ENCODE results near the gene ZFHX3. TPM values are rescaled to one million over a fixed set of nuclear protein-coding genes. Genes with fewer than 3 reads are reported as not detected.

ZFHX3 gene
- total RNA-seq, 1 experiment from 2014 or later, result 13.6 TPM

DNA sequence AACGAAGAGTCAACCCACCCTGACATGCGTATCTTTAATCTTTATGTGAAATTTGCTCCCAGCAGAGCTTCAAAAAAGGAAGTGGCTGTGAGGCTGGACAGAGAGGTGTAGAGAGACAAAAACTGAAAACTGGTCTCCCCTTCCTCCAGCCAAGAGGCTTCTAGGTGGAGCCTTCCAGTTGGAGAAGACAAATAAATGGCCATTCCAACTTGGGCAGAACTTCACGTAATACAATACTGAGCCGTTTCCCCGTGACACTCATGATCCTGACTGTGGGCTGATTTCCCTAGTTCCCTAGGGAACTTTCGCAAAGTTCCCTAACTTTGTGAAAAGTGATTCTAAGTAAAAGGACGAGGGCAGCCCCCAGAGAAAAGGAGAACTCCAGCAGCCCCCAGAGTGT, 78.8 kb downstream of the ZFHX3 start:
- peaks cover under 1% of the 10 kb centered on the region for H3K4me1 Mint-ChIP-seq (ENCODE audit: low read depth, unreplicated experiment)
- no peaks in the 10 kb centered on the region for H3K27me3 Mint-ChIP-seq (ENCODE audit: unreplicated experiment)
- TF ChIP-seq CTCF (IDR thresholded peaks at IDR 0.05; ENCODE audit: unreplicated experiment), result no peak
- no TSS peak for BruUV-seq (replicated peaks)
- H3K36me3 Mint-ChIP-seq (ENCODE audit: insufficient read depth, unreplicated experiment), result no peaks in the 10 kb centered on the region
- no peaks in the 10 kb centered on the region for H3K9me3 Mint-ChIP-seq (ENCODE audit: low read depth, unreplicated experiment)
- DNase-seq, result no peak
- intact Hi-C loops (cut with micrococcal nuclease; ENCODE audit: unreplicated experiment), result loop anchor here (10.0 kb wide), 3 partner anchors 236 to 464 kb away; no protein-coding TSS in a partner anchor
- H3K27ac Mint-ChIP-seq (ENCODE audit: unreplicated experiment), result no peak overlapping the region
- CTCF ChIA-PET, result no interaction called here
- H3K4me3 Mint-ChIP-seq (ENCODE audit: low read depth, unreplicated experiment), result no peak overlapping the region

- no peak overlapping the region for H3K27ac Mint-ChIP-seq (ENCODE audit: unreplicated experiment)
- CTCF ChIA-PET, result no interaction called here
- TF ChIP-seq CTCF (IDR thresholded peaks at IDR 0.05; ENCODE audit: unreplicated experiment), result no peak
Measured at GRCh38 chr16:72967941-72968340, 80.0 kb downstream of the ZFHX3 start.

DNA sequence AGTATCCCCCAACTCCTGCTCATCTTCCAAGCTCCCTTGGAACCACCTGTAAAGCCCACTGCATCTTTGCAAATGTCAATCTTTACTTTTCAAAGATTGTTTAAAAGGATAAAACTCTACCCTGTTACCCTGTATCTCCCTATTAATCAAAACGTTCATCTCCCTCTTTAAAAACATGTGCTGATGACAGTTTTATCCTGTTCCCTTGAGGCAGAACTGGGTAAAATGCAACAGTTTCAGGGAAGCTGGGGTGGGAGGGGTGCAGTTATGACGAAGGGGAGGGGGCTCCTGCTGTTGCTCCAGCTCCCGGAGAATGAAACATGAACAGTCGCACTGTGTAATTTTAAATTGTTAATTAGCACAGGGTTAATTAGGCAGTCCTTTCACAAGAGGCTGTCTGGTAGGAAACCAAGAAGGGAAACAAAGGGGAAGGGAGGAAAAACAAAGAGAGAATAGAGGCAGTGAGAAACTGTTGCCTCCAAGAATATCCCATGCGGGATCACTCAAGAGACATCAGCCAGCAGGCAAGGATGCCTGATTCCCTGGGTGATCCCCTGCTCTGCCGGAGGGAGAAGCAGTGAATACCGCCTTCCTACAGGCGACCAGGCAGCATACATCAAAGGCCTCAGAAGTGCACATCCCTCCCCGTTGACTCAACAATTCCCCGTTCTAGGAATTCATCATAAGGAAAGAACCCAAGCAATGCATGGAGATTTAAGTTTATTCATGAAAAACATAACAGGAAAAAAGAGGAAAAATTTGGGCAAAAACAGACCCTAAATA, 84.2 kb downstream of the ZFHX3 start:
- CTCF ChIA-PET, result interaction anchor here (0.7 kb wide), 1 partner anchor 10 kb away, joined by 3 read pairs; no protein-coding TSS in a partner anchor
- no peak overlapping the region for H3K4me3 Mint-ChIP-seq (ENCODE audit: low read depth, unreplicated experiment)
- H3K4me1 Mint-ChIP-seq (ENCODE audit: low read depth, unreplicated experiment), result peaks cover 27% of the 10 kb centered on the region
- no peaks in the 10 kb centered on the region for H3K36me3 Mint-ChIP-seq (ENCODE audit: insufficient read depth, unreplicated experiment)
- no peaks in the 10 kb centered on the region for H3K9me3 Mint-ChIP-seq (ENCODE audit: low read depth, unreplicated experiment)
- DNase-seq, result no peak
- no TSS peak for BruUV-seq (replicated peaks)
- intact Hi-C loops (cut with micrococcal nuclease; ENCODE audit: unreplicated experiment), result loop anchor here (5.0 to 10.0 kb wide), 4 partner anchors 131 to 459 kb away; no protein-coding TSS in a partner anchor
- no peaks in the 10 kb centered on the region for H3K27me3 Mint-ChIP-seq (ENCODE audit: unreplicated experiment)
- TF ChIP-seq CTCF (IDR thresholded peaks at IDR 0.05; ENCODE audit: unreplicated experiment), result no peak
- H3K27ac Mint-ChIP-seq (ENCODE audit: unreplicated experiment), result no peak overlapping the region

More at GRCh38 chr16:72967941-72968340, 80.0 kb downstream of the ZFHX3 start:
- no peaks in the 10 kb centered on the region for H3K36me3 Mint-ChIP-seq (ENCODE audit: insufficient read depth, unreplicated experiment)
- no peaks in the 10 kb centered on the region for H3K27me3 Mint-ChIP-seq (ENCODE audit: unreplicated experiment)
- no peaks in the 10 kb centered on the region for H3K9me3 Mint-ChIP-seq (ENCODE audit: low read depth, unreplicated experiment)
- peaks cover 12% of the 10 kb centered on the region for H3K4me1 Mint-ChIP-seq (ENCODE audit: low read depth, unreplicated experiment)
- intact Hi-C loops (cut with micrococcal nuclease; ENCODE audit: unreplicated experiment), result loop anchor here (10.0 kb wide), 3 partner anchors 237 to 463 kb away; no protein-coding TSS in a partner anchor
- BruUV-seq (replicated peaks), result no TSS peak
- H3K4me3 Mint-ChIP-seq (ENCODE audit: low read depth, unreplicated experiment), result no peak overlapping the region
- DNase-seq, result no peak

DNA sequence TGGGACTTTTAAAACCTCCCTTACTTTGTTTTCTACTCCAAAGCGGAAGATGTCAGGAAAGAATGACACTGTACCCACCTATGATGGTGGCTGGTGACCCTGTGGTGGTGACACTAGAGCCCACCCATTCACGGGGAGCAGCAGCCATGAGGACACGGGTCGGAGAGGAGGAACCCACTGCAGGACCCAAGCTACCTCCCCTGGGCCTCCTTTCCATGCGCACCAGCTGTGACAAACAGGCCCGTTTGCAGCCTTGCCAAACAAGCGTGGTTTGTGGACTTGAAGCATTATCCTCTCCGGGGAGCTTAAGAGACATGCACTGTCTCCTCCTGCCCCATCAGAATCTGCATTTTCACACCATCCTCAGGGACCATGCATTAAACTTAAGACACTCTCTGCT, 85.6 kb downstream of the ZFHX3 start:
- TF ChIP-seq CTCF (IDR thresholded peaks at IDR 0.05; ENCODE audit: unreplicated experiment), result no peak
- Mint-ChIP-seq H3K4me3 (ENCODE audit: low read depth, unreplicated experiment) (no peak overlapping the region), H3K9me3 (ENCODE audit: low read depth, unreplicated experiment) (no peaks in the 10 kb centered on the region), H3K36me3 (ENCODE audit: insufficient read depth, unreplicated experiment) (no peaks in the 10 kb centered on the region), H3K27ac (ENCODE audit: unreplicated experiment) (peak overlapping the region; percentile 53), H3K4me1 (ENCODE audit: low read depth, unreplicated experiment) (peaks cover 27% of the 10 kb centered on the region), H3K27me3 (ENCODE audit: unreplicated experiment) (no peaks in the 10 kb centered on the region)
- intact Hi-C loops (cut with micrococcal nuclease; ENCODE audit: unreplicated experiment), result loop anchor here (5.0 to 10.0 kb wide), 4 partner anchors 130 to 458 kb away; no protein-coding TSS in a partner anchor
- CTCF ChIA-PET, result interaction anchor here (0.6 to 2.6 kb wide), 5 partner anchors 10 to 214 kb away, joined by 3 to 23 read pairs (median 6); no protein-coding TSS in a partner anchor
- no TSS peak for BruUV-seq (replicated peaks)
- DNase-seq, result no peak
